ENCODE measurements around the gene LAPTM5. TPM values are rescaled to one million over a fixed set of nuclear protein-coding genes. Genes with fewer than 3 reads are reported as not detected.

Gene LAPTM5
- 0.21 and 0.68 TPM in 2 replicates for total RNA-seq (2014; rRNA removed; shearing (Covaris generic))

GRCh38 chr1:30757352-30758120 lies at the start of gene LAPTM5:
TSS of gene LAPTM5 (minus strand) at chr1:30757774. CDS start at chr1:30757745, 29 bp downstream.

GRCh38 chr1:30723331-30723755 lies 34.2 kb downstream of the LAPTM5 start, which contains the start of gene MATN1:
TSS of gene MATN1 (minus strand) at chr1:30723585. CDS start at chr1:30723551, 34 bp downstream.

Small RNA genes lying within 50 kb of the gene (small RNA-seq; reads per million reads assigned to genes)
- not detected for gene MIR4420

Other genes starting within 250 kb of the LAPTM5 start
- gene MATN1, start 34.2 kb downstream of the LAPTM5 start, total RNA-seq (2014; rRNA removed; shearing (Covaris generic)) = 0.45 and 0.91 TPM in 2 replicates
- gene SDC3, start 151.0 kb upstream of the LAPTM5 start, total RNA-seq (2014; rRNA removed; shearing (Covaris generic)) = 42.8 and 49.1 TPM in 2 replicates

All from A375 (cell line).